ENCODE measurements around the gene PDZRN3. TPM values are rescaled to one million over a fixed set of nuclear protein-coding genes. Genes with fewer than 3 reads are reported as not detected.

PDZRN3 gene
- total RNA-seq, 1 experiment from 2014 or later, result 12.5 TPM

- Histone ChIP-seq H3K36me3 (ENCODE audit: control insufficient read depth, insufficient read depth, low read length) (no peaks in the 10 kb centered on the region), H3K4me1 (no peaks in the 10 kb centered on the region), H3K4me3 (ENCODE audit: low read depth, low read length) (no peak overlapping the region), H3K27me3 (replicated peaks; ENCODE audit: control insufficient read depth, insufficient read depth, low read length) (no peaks in the 10 kb centered on the region), H3K9me3 (no peaks in the 10 kb centered on the region)
- ChIA-PET POLR2A (no interaction called here), CTCF (interaction anchor here (1.4 kb wide), 1 partner anchor 33 kb away, joined by 3 read pairs; no protein-coding TSS in a partner anchor)
- no peak for TF ChIP-seq CTCF (IDR thresholded peaks at IDR 0.05; ENCODE audit: insufficient read depth in 1 of 2, low read depth in 1 of 2, low read length in 1 of 2, severe bottlenecking in 1 of 2, unreplicated experiment in 1 of 2)
- H3K27ac Mint-ChIP-seq (ENCODE audit: unreplicated experiment), result no peak overlapping the region
- no peak overlapping the region for H3K4me3 Mint-ChIP-seq (ENCODE audit: unreplicated experiment)
- no peaks in the 10 kb centered on the region for H3K9me3 Mint-ChIP-seq (ENCODE audit: unreplicated experiment)
- no peaks in the 10 kb centered on the region for H3K36me3 Mint-ChIP-seq (ENCODE audit: insufficient read depth, unreplicated experiment)
- intact Hi-C loops (cut with micrococcal nuclease; ENCODE audit: unreplicated experiment), result no loop called here
- DNase-seq, result no peak
- H3K4me1 Mint-ChIP-seq (ENCODE audit: low read depth, unreplicated experiment), result no peaks in the 10 kb centered on the region
- H3K27me3 Mint-ChIP-seq (ENCODE audit: insufficient read depth, unreplicated experiment), result no peaks in the 10 kb centered on the region
- no TSS peak for BruUV-seq (replicated peaks)
These were observed 83.6 kb downstream of the PDZRN3 start for GRCh38 chr3:73540969-73541740.

- POLR2A ChIA-PET, result no interaction called here
These were observed 86.3 kb downstream of the PDZRN3 start for GRCh38 chr3:73538486-73538885.

GRCh38 chr3:73536952-73537351 lies 87.8 kb downstream of the PDZRN3 start:
- POLR2A ChIA-PET, result no interaction called here
- no peak for DNase-seq
- intact Hi-C loops (cut with micrococcal nuclease; ENCODE audit: unreplicated experiment), result no loop called here
- peaks cover 7% of the 10 kb centered on the region; the same call in 1 of the 2 replicates for H3K4me1 ChIP-seq
- no TSS peak for BruUV-seq (replicated peaks)
- no peak overlapping the region for H3K4me3 ChIP-seq (ENCODE audit: low read depth, low read length)
- no peaks in the 10 kb centered on the region for H3K9me3 ChIP-seq
- H3K4me3 Mint-ChIP-seq (ENCODE audit: unreplicated experiment), result no peak overlapping the region
- H3K36me3 Mint-ChIP-seq (ENCODE audit: insufficient read depth, unreplicated experiment), result no peaks in the 10 kb centered on the region
- H3K4me1 Mint-ChIP-seq (ENCODE audit: low read depth, unreplicated experiment), result peaks cover 6% of the 10 kb centered on the region
- no peaks in the 10 kb centered on the region for H3K36me3 ChIP-seq (ENCODE audit: control insufficient read depth, insufficient read depth, low read length)
- no peaks in the 10 kb centered on the region for H3K27me3 ChIP-seq (replicated peaks; ENCODE audit: control insufficient read depth, insufficient read depth, low read length)
- peaks cover 6% of the 10 kb centered on the region for H3K9me3 Mint-ChIP-seq (ENCODE audit: unreplicated experiment)
- TF ChIP-seq CTCF (IDR thresholded peaks at IDR 0.05; ENCODE audit: insufficient read depth in 1 of 2, low read depth in 1 of 2, low read length in 1 of 2, severe bottlenecking in 1 of 2, unreplicated experiment in 1 of 2), result no peak
- no peaks in the 10 kb centered on the region for H3K27me3 Mint-ChIP-seq (ENCODE audit: insufficient read depth, unreplicated experiment)
- CTCF ChIA-PET, result no interaction called here
- H3K27ac Mint-ChIP-seq (ENCODE audit: unreplicated experiment), result no peak overlapping the region

More at GRCh38 chr3:73538486-73538885, 86.3 kb downstream of the PDZRN3 start:
- TF ChIP-seq CTCF (IDR thresholded peaks at IDR 0.05; ENCODE audit: insufficient read depth in 1 of 2, low read depth in 1 of 2, low read length in 1 of 2, severe bottlenecking in 1 of 2, unreplicated experiment in 1 of 2), result no peak
- H3K9me3 ChIP-seq, result no peaks in the 10 kb centered on the region
- H3K4me3 ChIP-seq (ENCODE audit: low read depth, low read length), result no peak overlapping the region
- H3K4me3 Mint-ChIP-seq (ENCODE audit: unreplicated experiment), result no peak overlapping the region
- DNase-seq, result no peak
- no peaks in the 10 kb centered on the region for H3K36me3 Mint-ChIP-seq (ENCODE audit: insufficient read depth, unreplicated experiment)
- CTCF ChIA-PET, result no interaction called here
- BruUV-seq (replicated peaks), result no TSS peak
- no peaks in the 10 kb centered on the region for H3K36me3 ChIP-seq (ENCODE audit: control insufficient read depth, insufficient read depth, low read length)
- H3K27me3 ChIP-seq (replicated peaks; ENCODE audit: control insufficient read depth, insufficient read depth, low read length), result no peaks in the 10 kb centered on the region
- H3K9me3 Mint-ChIP-seq (ENCODE audit: unreplicated experiment), result no peaks in the 10 kb centered on the region
- H3K4me1 ChIP-seq, result no peaks in the 10 kb centered on the region
- H3K27ac Mint-ChIP-seq (ENCODE audit: unreplicated experiment), result no peak overlapping the region
- no peaks in the 10 kb centered on the region for H3K4me1 Mint-ChIP-seq (ENCODE audit: low read depth, unreplicated experiment)
- no peaks in the 10 kb centered on the region for H3K27me3 Mint-ChIP-seq (ENCODE audit: insufficient read depth, unreplicated experiment)
- intact Hi-C loops (cut with micrococcal nuclease; ENCODE audit: unreplicated experiment), result no loop called here
